Lower leg skin (tissue), 4 donors: ENCODE measurements around the gene UNC5CL. TPM values are rescaled to one million over a fixed set of nuclear protein-coding genes. Genes with fewer than 3 reads are reported as not detected.

Source experiments
- DNase-seq, 2 donors: peaks; one replicate each; pipeline ENCODE4 v3.0.0-alpha.2; 2019; ENCODE audit warnings: low spot score in 2 of 2
- H3K4me3 ChIP-seq: fragments of 200-600 bp; sonication (generic); 2 replicates; pipeline ENCODE4 v1.5.1; 2017; ENCODE audit warnings: mild to moderate bottlenecking, low read depth; ENCODE audit not compliant: poor library complexity, severe bottlenecking
- POLR2A ChIP-seq, 2 donors: fragments of 450-650 bp; IDR thresholded peaks; one replicate each; pipeline ENCODE4 v1.6.1; 2016 to 2017; ENCODE audit warnings: antibody characterized with exemption in 2 of 2, mild to moderate bottlenecking in 1 of 2, moderate library complexity in 1 of 2
- WGBS, 2 donors: methylation state at CpG; one replicate each; pipeline ENCODE4 v1.1.5; 2018; 5-methylcytosine and 5-hydroxymethylcytosine counted together
- intact Hi-C: fragments of 100-400 bp; cut with DNase I; formaldehyde crosslinking; loops from one replicate; pipeline ENCODE4 v1.15.0; 2023; ENCODE audit warnings: low total_unique reads
- total RNA-seq, 4 donors: library from RNA; depleted of rRNA; stranded (reverse); fragments of >200 nt; gene quantifications; one replicate each; pipeline ENCODE4 v1.1.0, GENCODE V29; 2016
- TF ChIP-seq, protein P1 (sequence below), 3 donors: fragments of 450-650 bp; IDR thresholded peaks; one replicate each; pipeline ENCODE4 v1.5.1; 2016; ENCODE audit warnings: antibody characterized with exemption in 3 of 3, mild to moderate bottlenecking in 3 of 3, moderate library complexity in 2 of 3

Gene UNC5CL
- total RNA-seq, 4 donors from 2014 or later = 0.49 to 3.2 (median 1.7) TPM

DNA sequence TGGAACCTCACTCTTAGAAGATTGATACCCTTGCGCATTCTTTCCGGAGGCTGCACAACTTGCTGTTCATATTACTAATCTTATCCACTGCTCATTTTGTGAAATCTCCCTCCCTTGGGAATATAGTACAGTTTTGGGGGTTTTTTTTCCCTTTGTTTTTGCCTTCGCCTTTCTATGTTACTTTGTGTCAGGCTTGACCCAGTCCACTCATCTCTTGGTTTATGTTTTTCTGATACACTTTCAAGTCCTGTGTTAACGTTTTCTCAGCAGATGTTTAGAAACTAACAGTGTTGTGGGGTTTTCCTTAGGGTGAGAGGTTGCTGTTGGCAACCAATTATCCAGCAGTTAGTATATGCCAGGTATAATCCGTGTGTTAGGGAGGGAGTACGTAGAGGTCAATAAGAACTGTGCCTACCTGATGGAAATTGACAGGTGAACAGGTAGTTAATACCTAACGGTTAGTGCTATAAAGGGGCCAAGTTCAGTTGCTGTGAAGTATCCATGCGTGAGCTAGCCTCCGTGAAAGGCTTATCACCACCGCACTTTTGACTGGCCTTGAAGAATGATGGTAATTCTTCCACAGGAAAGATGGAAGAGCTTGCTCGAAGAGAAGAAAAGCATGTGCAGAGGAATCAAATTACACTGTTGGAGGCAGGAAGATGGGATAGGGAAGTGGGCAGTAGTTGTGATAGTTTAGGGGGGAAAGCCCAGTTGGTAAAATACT lies 35.1 kb upstream of the UNC5CL start:
- DNase-seq = no peak
- H3K4me3 ChIP-seq = peak overlapping the region; percentile 98
- TF ChIP-seq, protein P1, sequence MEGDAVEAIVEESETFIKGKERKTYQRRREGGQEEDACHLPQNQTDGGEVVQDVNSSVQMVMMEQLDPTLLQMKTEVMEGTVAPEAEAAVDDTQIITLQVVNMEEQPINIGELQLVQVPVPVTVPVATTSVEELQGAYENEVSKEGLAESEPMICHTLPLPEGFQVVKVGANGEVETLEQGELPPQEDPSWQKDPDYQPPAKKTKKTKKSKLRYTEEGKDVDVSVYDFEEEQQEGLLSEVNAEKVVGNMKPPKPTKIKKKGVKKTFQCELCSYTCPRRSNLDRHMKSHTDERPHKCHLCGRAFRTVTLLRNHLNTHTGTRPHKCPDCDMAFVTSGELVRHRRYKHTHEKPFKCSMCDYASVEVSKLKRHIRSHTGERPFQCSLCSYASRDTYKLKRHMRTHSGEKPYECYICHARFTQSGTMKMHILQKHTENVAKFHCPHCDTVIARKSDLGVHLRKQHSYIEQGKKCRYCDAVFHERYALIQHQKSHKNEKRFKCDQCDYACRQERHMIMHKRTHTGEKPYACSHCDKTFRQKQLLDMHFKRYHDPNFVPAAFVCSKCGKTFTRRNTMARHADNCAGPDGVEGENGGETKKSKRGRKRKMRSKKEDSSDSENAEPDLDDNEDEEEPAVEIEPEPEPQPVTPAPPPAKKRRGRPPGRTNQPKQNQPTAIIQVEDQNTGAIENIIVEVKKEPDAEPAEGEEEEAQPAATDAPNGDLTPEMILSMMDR (IDR thresholded peaks at IDR 0.05) = no peak
- no peak for TF ChIP-seq POLR2A (IDR thresholded peaks at IDR 0.05)
- intact Hi-C loops = no loop called here
- WGBS, 2 donors = 3 to 4% methylated on average over 11 of the region's 11 CpGs

DNA sequence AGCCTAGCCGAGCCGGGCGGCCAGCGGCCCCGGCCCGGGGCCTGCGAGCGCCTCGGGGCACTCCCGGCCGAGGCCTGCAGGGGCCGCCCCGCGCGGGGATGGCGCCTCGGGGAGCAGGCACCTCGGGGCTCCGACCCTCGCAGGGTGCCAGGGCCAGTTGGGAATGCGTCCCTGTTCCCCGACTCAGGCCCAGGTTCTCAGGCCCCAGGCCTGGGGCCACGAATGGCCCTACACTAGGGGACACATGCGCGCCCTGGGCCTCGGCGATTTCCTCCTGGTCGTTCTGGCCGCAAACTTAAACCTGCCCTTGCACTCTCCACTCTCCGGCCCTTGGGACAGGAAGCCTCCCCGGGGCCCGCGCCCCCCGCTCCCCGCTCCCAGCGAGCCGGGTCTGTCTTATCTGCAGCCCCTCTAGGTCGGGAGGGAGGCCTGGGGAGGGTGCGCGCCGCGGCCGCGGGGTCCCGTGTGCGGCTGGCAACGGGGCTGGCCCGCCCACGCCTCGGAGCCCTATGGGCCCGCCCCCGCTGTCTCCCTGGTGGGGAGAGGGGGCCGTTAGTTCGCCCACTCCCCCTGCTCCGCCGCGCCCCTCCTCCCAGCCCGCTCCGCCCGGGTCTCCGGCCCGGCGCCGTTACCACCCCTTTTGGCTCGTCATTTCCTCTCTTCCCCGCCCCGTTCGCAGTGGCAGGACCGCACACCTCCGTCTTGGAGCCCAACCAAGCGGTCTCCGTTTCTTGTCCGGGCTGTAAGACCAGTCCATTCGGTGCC lies 34.4 kb upstream of the UNC5CL start:
- 1% methylated on average over 31 to 40 of the region's 74 CpGs for WGBS, 2 donors
- intact Hi-C loops = no loop called here
- peak; percentile 83 to 96 for DNase-seq
- H3K4me3 ChIP-seq = peak overlapping the region; percentile 98
- TF ChIP-seq, protein P1 (IDR thresholded peaks at IDR 0.05) = no peak
- peak in 1 of 2 donors; percentile 84 for TF ChIP-seq POLR2A (IDR thresholded peaks at IDR 0.05)

DNA sequence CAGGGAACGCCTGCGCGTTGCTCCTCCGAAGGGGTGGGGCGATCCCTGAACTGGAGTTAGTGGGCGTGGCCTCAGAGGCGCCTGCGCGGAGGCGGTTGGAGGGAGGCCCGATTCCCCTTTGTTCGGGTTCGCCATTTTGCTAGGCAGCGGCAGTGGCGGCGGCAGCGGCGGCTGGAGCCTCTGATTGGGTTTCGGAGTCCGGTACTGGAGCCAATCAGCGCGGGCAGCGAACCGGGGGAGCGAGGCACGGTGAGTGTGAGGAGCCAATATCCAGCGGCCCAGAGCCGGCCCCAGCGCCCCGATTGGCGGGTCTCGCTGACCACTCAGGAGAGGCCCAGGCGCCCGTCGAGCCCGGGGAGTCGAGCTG lies 33.8 kb upstream of the UNC5CL start, which contains the start of gene NFYA:
Gene NFYA (plus strand): TSS at position 139 of the 367 bp plus-strand sequence. CDS start 6,116 bp downstream, outside the sequence.
- 0 to 1% methylated on average over 16 to 20 of the region's 37 CpGs for WGBS, 2 donors
- TF ChIP-seq POLR2A (IDR thresholded peaks at IDR 0.05) = no peak
- TF ChIP-seq, protein P1 (IDR thresholded peaks at IDR 0.05) = no peak
- peak within 1 kb of the TSS; percentile 98 for H3K4me3 ChIP-seq
- peak in 1 of 2 donors; percentile 100 for DNase-seq
- intact Hi-C loops = no loop called here

DNA sequence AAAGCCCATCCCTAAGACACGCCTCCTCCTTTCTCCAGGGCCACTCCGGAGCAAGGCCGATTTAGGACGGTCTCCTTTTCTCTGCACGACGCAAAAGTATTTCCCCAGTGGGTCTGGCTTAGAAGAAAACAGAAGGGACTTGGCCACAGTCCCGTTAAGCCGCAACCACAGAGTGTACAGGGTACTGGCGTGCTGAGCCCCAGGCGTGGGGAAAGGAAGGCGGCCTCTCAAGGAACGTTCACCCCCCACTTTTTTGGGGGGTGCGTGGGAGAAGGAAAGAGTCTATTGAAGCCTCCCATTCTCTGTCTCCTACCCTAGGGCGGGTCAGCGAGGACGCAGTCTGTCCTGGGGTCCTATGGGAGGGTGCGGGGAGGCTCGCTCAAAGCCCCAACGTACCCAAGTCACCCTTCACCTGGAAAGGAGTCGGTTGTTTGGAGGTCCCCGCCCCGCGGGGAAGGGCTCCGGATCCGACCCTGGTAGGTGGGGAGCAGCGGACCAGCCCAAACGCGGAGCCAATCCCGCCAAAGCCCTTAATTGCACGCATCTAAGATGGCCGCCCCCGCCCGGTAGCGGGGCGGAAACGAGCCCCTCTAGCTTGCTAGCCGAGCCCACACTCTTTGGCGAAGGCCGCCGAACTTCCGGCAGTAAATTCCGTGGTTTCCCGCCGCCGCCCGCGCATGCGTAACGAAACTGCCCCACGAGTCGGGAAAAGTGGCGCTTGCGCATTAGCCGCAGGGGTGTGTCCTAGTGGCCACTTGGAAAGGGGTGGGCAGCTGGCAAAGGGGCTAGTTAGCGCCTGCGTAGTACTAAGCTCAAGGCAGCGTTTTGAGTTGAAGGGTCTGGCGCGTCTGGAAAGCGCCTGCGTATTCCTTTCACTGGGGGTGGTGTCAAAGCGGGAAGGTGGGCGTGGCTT lies 33.2 kb upstream of the UNC5CL start, which contains the start of gene OARD1:
Gene OARD1 (minus strand): TSS at position 434 of the 913 bp plus-strand sequence. CDS start 722 bp downstream, outside the sequence.
- 0 to 1% methylated on average over 46 to 55 of the region's 63 CpGs for WGBS, 2 donors
- peak; percentile 99 to 100 for DNase-seq
- TF ChIP-seq, protein P1 (IDR thresholded peaks at IDR 0.05) = no peak
- peak in 1 of 2 donors; percentile 68 for TF ChIP-seq POLR2A (IDR thresholded peaks at IDR 0.05)
- peak within 1 kb of the TSS; percentile 98 for H3K4me3 ChIP-seq
- intact Hi-C loops = no loop called here

DNA sequence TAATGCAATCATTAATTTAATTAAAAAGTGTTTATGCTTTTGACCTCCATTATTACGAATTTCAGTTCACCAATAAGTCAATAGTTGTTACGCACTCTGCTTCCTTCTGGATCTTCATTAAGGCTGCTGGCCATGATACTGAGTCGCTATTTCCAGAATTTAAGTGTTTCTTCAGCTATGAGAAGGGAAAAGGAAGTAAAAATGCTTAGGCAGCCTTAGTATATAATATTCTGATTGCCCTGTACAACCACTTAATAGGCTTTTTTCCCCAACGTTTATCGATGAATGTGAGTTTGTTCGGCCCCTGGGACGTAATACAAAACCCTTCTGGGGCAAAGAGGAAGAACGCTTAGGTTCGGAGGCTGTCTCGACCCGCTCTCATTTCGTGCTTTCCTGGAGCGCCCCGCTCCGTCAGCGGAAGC lies 32.5 kb upstream of the UNC5CL start:
- intact Hi-C loops = no loop called here
- DNase-seq = no peak
- TF ChIP-seq, protein P1 (IDR thresholded peaks at IDR 0.05) = no peak
- TF ChIP-seq POLR2A (IDR thresholded peaks at IDR 0.05) = peak in 1 of 2 donors; percentile 26
- peak overlapping the region; percentile 63 for H3K4me3 ChIP-seq
- 0 to 1% methylated on average over 16 of the region's 16 CpGs for WGBS, 2 donors
